CD4-positive, alpha-beta T cell (primary cell): Measurements from ENCODE around the gene ZBTB20. TPM values are rescaled to one million over a fixed set of nuclear protein-coding genes. Genes with fewer than 3 reads are reported as not detected.

ENCODE experiments used
- ATAC-seq: fragments of 200-7000 bp; cut with Tn5 transposase; one replicate; pipeline ENCODE4 v1.10.0; 2022; ENCODE audit warnings: mild to moderate bottlenecking; ENCODE audit not compliant: poor library complexity
- CTCF ChIA-PET: fragments of 350-600 bp; sonication (Branson Sonifier 250); formaldehyde crosslinking; loops from one replicate; lab custom pipeline; 2021; ENCODE audit warnings: antibody characterized with exemption, inconsistent platforms; lab: Charles Lee
- POLR2A ChIA-PET: fragments of 350-600 bp; sonication (Branson Sonifier 250); formaldehyde crosslinking; loops from one replicate; lab custom pipeline; 2021; ENCODE audit warnings: antibody characterized with exemption, inconsistent platforms; lab: Charles Lee
- DNase-seq, 14 experiments: peaks; one replicate each; pipeline ENCODE4 v3.0.0-alpha.2; 2013 to 2020; ENCODE audit warnings: mixed read lengths in 2 of 14
- H3K27ac ChIP-seq, 2 donors: one replicate each; pipeline versions ENCODE4 v1.5.1 to v1.7.0; 2013; ENCODE audit warnings: low read length in 2 of 2, low read depth in 1 of 2, mild to moderate bottlenecking in 1 of 2
- H3K27me3 ChIP-seq, 2 experiments: 1 replicate in 1 of 2; 2 replicates in 1 of 2; pipeline versions ENCODE4 v1.6.1 to v1.7.0; 2013; ENCODE audit warnings: low read length in 2 of 2, control low read depth in 1 of 2, mild to moderate bottlenecking in 1 of 2, moderate library complexity in 1 of 2; ENCODE audit not compliant: insufficient read depth in 2 of 2, control insufficient read depth in 1 of 2
- H3K36me3 ChIP-seq: one replicate; pipeline ENCODE4 v1.6.1; 2013; ENCODE audit warnings: low read length, control low read depth; ENCODE audit not compliant: insufficient read depth
- H3K4me1 ChIP-seq: one replicate; pipeline ENCODE4 v1.6.1; 2013; ENCODE audit warnings: low read length, control low read depth; ENCODE audit not compliant: insufficient read depth
- H3K4me3 ChIP-seq: one replicate; pipeline ENCODE4 v1.5.1; 2013; ENCODE audit warnings: mild to moderate bottlenecking, low read length, moderate library complexity
- H3K9me3 ChIP-seq, 2 experiments: 1 replicate in 1 of 2; 2 replicates in 1 of 2; pipeline versions ENCODE4 v1.6.1 to v1.7.0; 2013; ENCODE audit warnings: low read length in 2 of 2, mild to moderate bottlenecking in 2 of 2, control low read depth in 1 of 2, moderate library complexity in 1 of 2; ENCODE audit not compliant: control insufficient read depth in 1 of 2, insufficient read depth in 1 of 2
- H3K27ac Mint-ChIP-seq: one replicate; pipeline ENCODE4 v1.8.0; 2020; ENCODE audit warnings: mixed read lengths
- H3K27me3 Mint-ChIP-seq: one replicate; pipeline ENCODE4 v1.8.0; 2021; ENCODE audit warnings: mixed read lengths
- H3K36me3 Mint-ChIP-seq: one replicate; pipeline ENCODE4 v1.8.0; 2021; ENCODE audit warnings: low read depth, mixed read lengths
- H3K4me1 Mint-ChIP-seq: one replicate; pipeline ENCODE4 v1.8.0; 2021; ENCODE audit warnings: low read depth, mixed read lengths
- H3K4me3 Mint-ChIP-seq: one replicate; pipeline ENCODE4 v1.8.0; 2020; ENCODE audit warnings: mild to moderate bottlenecking, mixed read lengths
- H3K9me3 Mint-ChIP-seq: one replicate; pipeline ENCODE4 v1.8.0; 2020; ENCODE audit warnings: mixed read lengths
- intact Hi-C, 2 experiments: fragments of 100-400 bp; cut with DNase I in 1 of 2; cut with micrococcal nuclease in 1 of 2; formaldehyde crosslinking; loops; one replicate each; pipeline versions ENCODE4 v1.15.1 to v1.9.0; 2023 to 2025; cut with DNase I, micrococcal nuclease
- total RNA-seq, 174 experiments: library from RNA in 2 of 174; stranded (reverse) in 2 of 174; gene quantifications; one replicate each; pipeline ENCODE4 v1.2.3 and lab custom pipeline; 2021 to 2026
- TF ChIP-seq, protein P1 (sequence below): fragments of 200-600 bp; IDR thresholded peaks from one replicate; pipeline ENCODE4 v1.8.0; 2022; ENCODE audit warnings: antibody characterized with exemption, mild to moderate bottlenecking

ZBTB20 gene
- total RNA-seq, 2 experiments from 2014 or later = 41.6 to 47.4 TPM

DNA sequence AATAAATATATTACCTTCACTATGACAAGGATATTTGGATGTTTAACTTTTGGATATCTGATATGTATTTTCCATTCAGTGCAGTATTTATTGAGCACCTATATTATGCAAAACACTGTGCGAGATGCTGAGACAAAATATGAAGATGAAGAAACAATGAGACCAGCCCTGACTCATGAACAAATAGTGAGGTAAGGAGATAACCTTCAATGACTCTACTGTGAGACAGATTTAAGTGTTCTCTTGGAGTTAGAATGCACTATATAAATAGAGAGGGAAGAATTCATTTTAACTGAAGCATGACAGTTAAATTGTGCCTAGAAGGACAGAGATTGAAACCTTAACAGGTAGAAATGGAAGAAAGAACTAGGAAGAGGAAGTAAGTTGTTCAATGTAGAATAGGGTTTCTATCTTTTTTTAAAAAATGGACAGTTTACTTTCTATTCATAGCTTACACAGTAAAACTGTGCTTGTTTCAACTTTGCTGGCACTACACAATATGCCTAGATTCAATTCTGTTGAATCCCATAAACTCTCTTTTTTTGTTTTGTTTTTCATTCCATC, 124.2 kb downstream of the ZBTB20 start:
- Mint-ChIP-seq H3K9me3 (no peaks in the 10 kb centered on the region), H3K36me3 (peaks cover 47% of the 10 kb centered on the region), H3K27me3 (no peaks in the 10 kb centered on the region), H3K4me3 (no peak overlapping the region), H3K27ac (no peak overlapping the region), H3K4me1 (no peaks in the 10 kb centered on the region)
- Histone ChIP-seq H3K4me1 (no peaks in the 10 kb centered on the region), H3K9me3 (no peaks in the 10 kb centered on the region), H3K27ac (no peak overlapping the region), H3K36me3 (no peaks in the 10 kb centered on the region), H3K27me3 (no peaks in the 10 kb centered on the region), H3K4me3 (no peak overlapping the region)
- ChIA-PET CTCF (no interaction called here), POLR2A (no interaction called here)
- TF ChIP-seq, protein P1, sequence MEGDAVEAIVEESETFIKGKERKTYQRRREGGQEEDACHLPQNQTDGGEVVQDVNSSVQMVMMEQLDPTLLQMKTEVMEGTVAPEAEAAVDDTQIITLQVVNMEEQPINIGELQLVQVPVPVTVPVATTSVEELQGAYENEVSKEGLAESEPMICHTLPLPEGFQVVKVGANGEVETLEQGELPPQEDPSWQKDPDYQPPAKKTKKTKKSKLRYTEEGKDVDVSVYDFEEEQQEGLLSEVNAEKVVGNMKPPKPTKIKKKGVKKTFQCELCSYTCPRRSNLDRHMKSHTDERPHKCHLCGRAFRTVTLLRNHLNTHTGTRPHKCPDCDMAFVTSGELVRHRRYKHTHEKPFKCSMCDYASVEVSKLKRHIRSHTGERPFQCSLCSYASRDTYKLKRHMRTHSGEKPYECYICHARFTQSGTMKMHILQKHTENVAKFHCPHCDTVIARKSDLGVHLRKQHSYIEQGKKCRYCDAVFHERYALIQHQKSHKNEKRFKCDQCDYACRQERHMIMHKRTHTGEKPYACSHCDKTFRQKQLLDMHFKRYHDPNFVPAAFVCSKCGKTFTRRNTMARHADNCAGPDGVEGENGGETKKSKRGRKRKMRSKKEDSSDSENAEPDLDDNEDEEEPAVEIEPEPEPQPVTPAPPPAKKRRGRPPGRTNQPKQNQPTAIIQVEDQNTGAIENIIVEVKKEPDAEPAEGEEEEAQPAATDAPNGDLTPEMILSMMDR = no peak
- intact Hi-C loops = no loop called here
- no peak for ATAC-seq
- DNase-seq = no peak

DNA sequence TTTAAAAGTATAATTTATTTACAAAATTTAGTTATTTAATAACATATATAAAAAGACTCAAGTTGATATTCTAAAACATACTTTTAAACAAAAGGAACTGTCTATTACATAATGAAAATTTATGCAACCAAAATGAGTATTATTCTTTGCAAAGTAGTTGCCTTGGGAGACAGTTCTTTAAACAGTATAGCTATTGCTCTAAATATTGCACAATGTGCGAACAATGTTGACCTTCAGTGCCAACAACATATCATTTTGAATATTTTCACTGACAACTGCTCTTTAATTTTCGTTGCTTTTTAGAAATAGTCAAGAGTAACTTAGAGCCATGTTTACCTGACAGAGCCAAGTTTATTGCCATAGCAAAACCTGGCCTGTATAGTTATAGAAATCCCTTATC, 124.9 kb downstream of the ZBTB20 start:
- no peaks in the 10 kb centered on the region for H3K9me3 ChIP-seq
- Mint-ChIP-seq H3K9me3 (no peaks in the 10 kb centered on the region), H3K4me3 (no peak overlapping the region), H3K27ac (no peak overlapping the region), H3K36me3 (peaks cover 49% of the 10 kb centered on the region), H3K27me3 (no peaks in the 10 kb centered on the region), H3K4me1 (no peaks in the 10 kb centered on the region)
- intact Hi-C loops = no loop called here
- no peak overlapping the region for H3K4me3 ChIP-seq
- no peak overlapping the region for H3K27ac ChIP-seq
- ChIA-PET CTCF (interaction anchor here (0.6 kb wide), 1 partner anchor 172 kb away, joined by 3 read pairs; no protein-coding TSS in a partner anchor), POLR2A (no interaction called here)
- TF ChIP-seq, protein P1 = no peak
- ATAC-seq (no peak), DNase-seq (no peak)
- H3K27me3 ChIP-seq = no peaks in the 10 kb centered on the region
- H3K36me3 ChIP-seq = no peaks in the 10 kb centered on the region
- no peaks in the 10 kb centered on the region for H3K4me1 ChIP-seq

DNA sequence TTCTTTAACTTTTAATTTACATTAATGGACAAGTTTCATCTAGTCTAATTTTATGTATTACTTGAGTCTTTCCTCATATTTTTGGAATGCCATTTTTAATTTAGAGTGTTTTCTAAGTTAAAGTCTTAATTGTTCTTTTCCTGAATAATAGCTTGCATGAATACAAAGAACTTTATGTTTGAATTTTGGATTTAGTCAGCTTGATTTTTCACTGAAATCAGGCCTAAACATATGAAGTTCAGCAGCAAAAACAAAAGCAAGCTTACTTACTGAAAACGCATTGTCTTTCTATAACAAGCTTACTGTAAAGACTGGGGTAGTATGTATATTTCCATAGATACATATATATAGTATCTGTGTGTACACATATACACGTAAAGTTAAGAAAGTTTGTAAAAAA, 126.0 kb downstream of the ZBTB20 start:
- Mint-ChIP-seq H3K4me3 (no peak overlapping the region), H3K27me3 (no peaks in the 10 kb centered on the region), H3K27ac (no peak overlapping the region), H3K36me3 (peaks cover 55% of the 10 kb centered on the region), H3K9me3 (peaks cover 4% of the 10 kb centered on the region), H3K4me1 (no peaks in the 10 kb centered on the region)
- ATAC-seq (no peak), DNase-seq (no peak)
- intact Hi-C loops = no loop called here
- no peaks in the 10 kb centered on the region for H3K4me1 ChIP-seq
- H3K9me3 ChIP-seq = no peaks in the 10 kb centered on the region
- no peak overlapping the region for H3K4me3 ChIP-seq
- TF ChIP-seq, protein P1 = no peak
- ChIA-PET POLR2A (no interaction called here), CTCF (no interaction called here)
- H3K27ac ChIP-seq = no peak overlapping the region
- no peaks in the 10 kb centered on the region for H3K36me3 ChIP-seq
- H3K27me3 ChIP-seq = no peaks in the 10 kb centered on the region
